Central memory CD8-positive, alpha-beta T cell (primary cell): Measurements from ENCODE around the gene ZNF813.

Experiments used
- ATAC-seq: fragments of 150-1000 bp; cut with Tn5 transposase; replicated peaks from 2 replicates; pipeline ENCODE4 v1.10.0; 2022; ENCODE audit warnings: mild to moderate bottlenecking, moderate FRiP score, moderate number of reproducible peaks; ENCODE audit not compliant: poor library complexity, severe bottlenecking; ENCODE audit errors: extremely low read depth
- DNase-seq, 2 donors: peaks; one replicate each; pipeline ENCODE4 v3.0.0; 2021; ENCODE audit warnings: low spot score in 2 of 2
- H3K27ac Mint-ChIP-seq: one replicate; pipeline ENCODE4 v1.8.0; 2022; ENCODE audit warnings: low read depth, mild to moderate bottlenecking, moderate library complexity, mixed read lengths
- H3K27me3 Mint-ChIP-seq: one replicate; pipeline ENCODE4 v1.8.0; 2022; ENCODE audit warnings: mixed read lengths
- H3K36me3 Mint-ChIP-seq: one replicate; pipeline ENCODE4 v1.8.0; 2022; ENCODE audit warnings: mild to moderate bottlenecking, moderate library complexity, mixed read lengths; ENCODE audit not compliant: insufficient read depth
- H3K4me1 Mint-ChIP-seq: one replicate; pipeline ENCODE4 v1.8.0; 2022; ENCODE audit warnings: mixed read lengths
- H3K4me3 Mint-ChIP-seq: one replicate; pipeline ENCODE4 v1.8.0; 2022; ENCODE audit warnings: mild to moderate bottlenecking, moderate library complexity, mixed read lengths
- H3K9me3 Mint-ChIP-seq: one replicate; pipeline ENCODE4 v1.8.0; 2022; ENCODE audit warnings: mixed read lengths

The ZNF813 gene

GRCh38 chr19:53536225-53536548 lies 68.7 kb downstream of the ZNF813 start:
- Mint-ChIP-seq H3K27ac (no peak overlapping the region), H3K27me3 (no peaks in the 10 kb centered on the region), H3K36me3 (peaks cover 36% of the 10 kb centered on the region), H3K9me3 (no peaks in the 10 kb centered on the region), H3K4me3 (no peak overlapping the region), H3K4me1 (peaks cover 14% of the 10 kb centered on the region)
- DNase-seq (no peak), ATAC-seq (no peak)

- Mint-ChIP-seq H3K36me3 (peaks cover 39% of the 10 kb centered on the region), H3K4me1 (peaks cover 14% of the 10 kb centered on the region), H3K27ac (peak overlapping the region; percentile 99), H3K27me3 (no peaks in the 10 kb centered on the region), H3K4me3 (peak overlapping the region; percentile 98), H3K9me3 (no peaks in the 10 kb centered on the region)
- no peak for DNase-seq
- no peak for ATAC-seq
These were observed 69.6 kb downstream of the ZNF813 start for GRCh38 chr19:53537121-53537520.

DNA sequence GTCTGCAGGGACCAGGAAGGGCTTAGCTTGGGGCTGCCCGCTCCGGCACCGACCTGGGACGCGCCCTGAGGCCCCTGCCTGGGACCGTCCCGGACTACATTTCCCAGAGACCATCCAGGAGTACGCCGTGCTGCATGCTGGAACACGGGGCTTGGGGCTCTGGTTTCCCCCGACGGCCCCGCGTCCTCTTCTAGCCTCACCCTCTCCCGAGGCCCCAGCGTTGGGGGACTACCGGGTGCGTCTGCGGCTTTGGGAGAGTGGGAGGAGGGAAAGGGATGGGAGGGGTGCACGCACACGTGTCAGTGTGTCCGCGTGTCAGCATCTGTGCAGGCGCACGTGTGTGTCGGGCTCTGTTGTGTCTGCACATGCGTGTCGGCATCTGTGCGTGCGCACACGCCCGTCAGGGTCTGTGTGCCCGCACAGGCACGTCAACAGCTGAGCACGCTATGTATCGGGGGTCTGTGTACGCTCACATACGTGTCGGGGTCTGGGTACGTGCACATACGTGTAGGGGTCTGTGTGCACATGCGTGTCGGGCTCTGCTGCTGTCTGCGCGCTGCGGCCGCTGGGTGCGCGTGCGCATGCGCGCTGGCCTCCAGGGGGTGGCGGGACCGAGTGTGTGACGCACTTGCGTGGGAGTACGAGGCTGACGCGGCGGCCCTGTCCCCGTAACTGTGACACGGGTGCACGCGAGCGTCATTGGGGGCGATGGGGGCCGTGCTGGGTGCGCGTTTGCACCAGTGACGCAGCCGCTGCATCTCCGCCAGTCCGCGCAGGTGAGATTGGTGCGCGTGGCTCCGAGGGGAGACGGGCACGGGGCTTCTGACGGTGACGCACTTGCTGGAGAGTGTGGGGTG lies 70.2 kb downstream of the ZNF813 start, which contains the start of gene ZNF331:
ZNF331 (plus strand) TSS at position 625 of the 857 bp plus-strand sequence. CDS start 31,232 bp downstream, outside the sequence.
- ATAC-seq (peak; percentile 85), DNase-seq (peak; percentile 80 to 92)
- Mint-ChIP-seq H3K27me3 (no peaks in the 10 kb centered on the region), H3K36me3 (peaks cover 44% of the 10 kb centered on the region), H3K4me1 (peaks cover 14% of the 10 kb centered on the region), H3K27ac (peak within 1 kb of the TSS; percentile 99), H3K9me3 (no peaks in the 10 kb centered on the region), H3K4me3 (peak within 1 kb of the TSS; percentile 98)

- Mint-ChIP-seq H3K27me3 (no peaks in the 10 kb centered on the region), H3K4me1 (peaks cover 14% of the 10 kb centered on the region)
- no peak for DNase-seq
These were observed 71.0 kb downstream of the ZNF813 start for GRCh38 chr19:53538378-53539109.

GRCh38 chr19:53540091-53540490 lies 72.6 kb downstream of the ZNF813 start:
- H3K36me3 Mint-ChIP-seq: peaks cover 59% of the 10 kb centered on the region
- H3K27me3 Mint-ChIP-seq: no peaks in the 10 kb centered on the region
- H3K9me3 Mint-ChIP-seq: no peaks in the 10 kb centered on the region
- H3K4me3 Mint-ChIP-seq: no peak overlapping the region
- DNase-seq (no peak), ATAC-seq (no peak)
- H3K4me1 Mint-ChIP-seq: peaks cover 14% of the 10 kb centered on the region
- peak overlapping the region; percentile 35 for H3K27ac Mint-ChIP-seq

More at GRCh38 chr19:53538378-53539109, 71.0 kb downstream of the ZNF813 start:
- Mint-ChIP-seq H3K27ac (peak overlapping the region; percentile 99), H3K9me3 (no peaks in the 10 kb centered on the region), H3K36me3 (peaks cover 46% of the 10 kb centered on the region), H3K4me3 (peak overlapping the region; percentile 98)
- ATAC-seq: peak; percentile 21

GRCh38 chr19:53541971-53542370 lies 74.4 kb downstream of the ZNF813 start:
- H3K27me3 Mint-ChIP-seq: no peaks in the 10 kb centered on the region
- no peaks in the 10 kb centered on the region for H3K9me3 Mint-ChIP-seq
- H3K36me3 Mint-ChIP-seq: peaks cover 61% of the 10 kb centered on the region
- H3K4me3 Mint-ChIP-seq: no peak overlapping the region
- ATAC-seq (no peak), DNase-seq (no peak)
- no peak overlapping the region for H3K27ac Mint-ChIP-seq
- peaks cover 14% of the 10 kb centered on the region for H3K4me1 Mint-ChIP-seq

DNA sequence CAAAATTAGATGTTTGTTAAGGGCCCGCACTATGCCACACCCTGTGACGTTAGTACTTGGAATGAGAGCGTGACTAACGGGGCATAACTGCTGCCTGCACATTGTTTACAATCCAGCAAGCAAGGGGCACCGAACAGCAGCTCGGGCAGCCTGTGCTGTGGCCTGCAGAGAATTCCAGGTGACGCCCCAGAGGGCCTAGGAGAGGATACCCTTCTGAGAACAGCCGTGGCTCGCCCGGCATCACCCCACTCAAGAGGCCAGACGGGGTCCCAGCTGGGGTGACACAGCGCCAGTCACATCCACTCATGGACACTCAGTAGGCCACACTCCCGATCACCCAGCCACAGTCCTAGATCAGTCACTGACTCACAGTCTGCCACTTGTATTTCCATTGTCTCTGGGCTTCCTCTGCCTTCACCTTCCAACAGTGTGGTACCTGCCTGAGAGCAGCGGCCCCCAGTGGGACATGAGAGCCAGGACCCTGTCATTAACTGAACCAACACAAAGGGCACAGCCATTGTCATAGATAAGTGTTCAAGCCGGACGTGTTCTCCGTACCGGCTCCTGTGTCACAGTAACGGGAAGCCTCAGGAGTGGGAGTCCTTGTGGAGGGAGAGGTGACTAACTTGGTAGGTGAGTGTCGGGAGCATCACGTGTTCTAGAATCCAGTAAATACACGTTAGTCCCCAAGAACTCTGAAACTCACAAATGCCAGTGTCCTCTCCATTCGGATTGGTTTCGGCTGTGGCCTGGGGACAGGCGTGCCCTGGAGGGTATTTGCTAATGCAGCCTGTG lies 77.9 kb downstream of the ZNF813 start:
- H3K27me3 Mint-ChIP-seq: no peaks in the 10 kb centered on the region
- DNase-seq: no peak
- H3K4me3 Mint-ChIP-seq: no peak overlapping the region
- no peak for ATAC-seq
- no peak overlapping the region for H3K27ac Mint-ChIP-seq
- peaks cover 12% of the 10 kb centered on the region for H3K4me1 Mint-ChIP-seq
- H3K9me3 Mint-ChIP-seq: no peaks in the 10 kb centered on the region
- peaks cover 34% of the 10 kb centered on the region for H3K36me3 Mint-ChIP-seq
